A673 (cell line): Measurements from ENCODE around the gene ROR2. TPM values are rescaled to one million over a fixed set of nuclear protein-coding genes. Genes with fewer than 3 reads are reported as not detected.
A peak's percentile ranks its signal among the peaks of the same experiment; 100 is the strongest.

Experiments used
- BruUV-seq: library from RNA; stranded (reverse); fragments of 400-500 nt; replicated peaks from 2 replicates; lab custom pipeline; 2021; lab: Mats Ljungman, UMichigan
- CTCF ChIA-PET: fragments of 300-600 bp; sonication (Branson Sonifier 250); formaldehyde crosslinking; loops from one replicate; lab custom pipeline; 2022; ENCODE audit warnings: antibody characterized with exemption; lab: Charles Lee
- POLR2A ChIA-PET: fragments of 300-600 bp; sonication (Branson Sonifier 250); formaldehyde crosslinking; loops from one replicate; lab custom pipeline; 2022; ENCODE audit warnings: antibody characterized with exemption; ENCODE audit not compliant: low non-redundant PET; lab: Charles Lee
- DNase-seq: peaks from one replicate; pipeline ENCODE4 v3.0.0-alpha.2; 2015; ENCODE audit warnings: low spot score
- H3K27ac ChIP-seq: fragments of 200-600 bp; sonication (generic); 2 replicates; pipeline ENCODE4 v1.5.1; 2016; ENCODE audit warnings: mixed run types, low read depth, mild to moderate bottlenecking, mixed read lengths, antibody characterized with exemption, low read length; ENCODE audit not compliant: poor library complexity, severe bottlenecking
- H3K27me3 ChIP-seq: fragments of 200-600 bp; sonication (generic); replicated peaks from 2 replicates; pipeline ENCODE4 v1.6.1; 2017; ENCODE audit warnings: mixed run types, low read depth, mild to moderate bottlenecking, mixed read lengths, antibody characterized with exemption, low read length; ENCODE audit not compliant: insufficient read depth, poor library complexity
- H3K36me3 ChIP-seq: fragments of 200-600 bp; sonication (generic); 2 replicates; pipeline ENCODE4 v1.6.1; 2016; ENCODE audit warnings: mixed run types, mild to moderate bottlenecking, mixed read lengths, antibody characterized with exemption, low read length; ENCODE audit not compliant: insufficient read depth, poor library complexity, severe bottlenecking
- H3K4me1 ChIP-seq: fragments of 200-600 bp; sonication (generic); 2 replicates; pipeline ENCODE4 v1.6.1; 2017; ENCODE audit warnings: mixed run types, mild to moderate bottlenecking, mixed read lengths, antibody characterized with exemption, low read length; ENCODE audit not compliant: insufficient read depth, poor library complexity, severe bottlenecking
- H3K4me3 ChIP-seq: fragments of 200-600 bp; sonication (generic); 2 replicates; pipeline ENCODE4 v1.5.1; 2016; ENCODE audit warnings: low read depth, mixed run types, mild to moderate bottlenecking, mixed read lengths, low read length; ENCODE audit not compliant: poor library complexity, severe bottlenecking
- H3K9me3 ChIP-seq: fragments of 200-600 bp; sonication (generic); 2 replicates; pipeline ENCODE4 v1.6.1; 2016; ENCODE audit warnings: mixed run types, low read depth, mild to moderate bottlenecking, mixed read lengths, antibody characterized with exemption, low read length; ENCODE audit not compliant: poor library complexity, severe bottlenecking
- EZH2 ChIP-seq: fragments of 200-600 bp; sonication (generic); IDR thresholded peaks from 2 replicates; pipeline ENCODE4 v1.6.1; 2017; ENCODE audit warnings: borderline replicate concordance, low read depth, mild to moderate bottlenecking, mixed read lengths, antibody characterized with exemption, low read length; ENCODE audit not compliant: poor library complexity, severe bottlenecking
- intact Hi-C: fragments of 100-400 bp; cut with micrococcal nuclease; formaldehyde crosslinking; loops from one replicate; pipeline ENCODE4 v1.10.0; 2022; ENCODE audit not compliant: unreplicated experiment
- total RNA-seq: library from RNA; stranded (reverse); gene quantifications from 2 replicates; pipeline ENCODE4 v1.2.3, GENCODE V29; 2021
- TF ChIP-seq, protein P1 (sequence below): fragments of 300-800, 200-600 bp; sonication (generic); conservative IDR thresholded peaks from 2 replicates; pipeline ENCODE4 v1.5.1; 2017; ENCODE audit warnings: low read depth, mild to moderate bottlenecking, antibody characterized with exemption, low read length, moderate library complexity, mixed read lengths

The ROR2 gene
- total RNA-seq, 1 experiment from 2014 or later: 12.3 TPM

DNA sequence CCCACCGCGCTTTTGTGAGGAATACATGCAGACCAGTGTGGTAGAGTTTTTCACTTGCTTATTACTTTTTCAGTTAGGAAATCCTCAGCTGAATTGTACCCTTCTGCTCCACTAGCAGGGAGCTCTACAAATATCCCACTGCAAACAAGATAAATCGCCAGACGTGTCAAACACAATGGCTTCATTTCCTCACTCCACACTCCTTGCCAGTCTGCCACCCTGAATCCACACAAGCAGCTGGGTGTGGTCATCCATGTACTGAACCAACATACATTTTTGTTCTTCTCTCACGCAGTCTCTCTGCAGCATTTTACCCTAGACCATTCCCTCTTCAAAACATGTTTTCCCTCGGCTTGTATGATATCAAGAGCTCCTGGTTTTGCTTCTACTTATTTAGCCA lies 3.7 kb upstream of the ROR2 start:
- no peaks in the 10 kb centered on the region for H3K27me3 ChIP-seq
- ChIA-PET POLR2A (no interaction called here), CTCF (interaction anchor here (2.1 kb wide), 1 partner anchor 8 kb away, joined by 11 read pairs; no protein-coding TSS in a partner anchor)
- intact Hi-C loops: no loop called here
- no peak overlapping the region for H3K4me3 ChIP-seq
- H3K9me3 ChIP-seq: no peaks in the 10 kb centered on the region
- TF ChIP-seq EZH2: no peak
- TF ChIP-seq, protein P1, sequence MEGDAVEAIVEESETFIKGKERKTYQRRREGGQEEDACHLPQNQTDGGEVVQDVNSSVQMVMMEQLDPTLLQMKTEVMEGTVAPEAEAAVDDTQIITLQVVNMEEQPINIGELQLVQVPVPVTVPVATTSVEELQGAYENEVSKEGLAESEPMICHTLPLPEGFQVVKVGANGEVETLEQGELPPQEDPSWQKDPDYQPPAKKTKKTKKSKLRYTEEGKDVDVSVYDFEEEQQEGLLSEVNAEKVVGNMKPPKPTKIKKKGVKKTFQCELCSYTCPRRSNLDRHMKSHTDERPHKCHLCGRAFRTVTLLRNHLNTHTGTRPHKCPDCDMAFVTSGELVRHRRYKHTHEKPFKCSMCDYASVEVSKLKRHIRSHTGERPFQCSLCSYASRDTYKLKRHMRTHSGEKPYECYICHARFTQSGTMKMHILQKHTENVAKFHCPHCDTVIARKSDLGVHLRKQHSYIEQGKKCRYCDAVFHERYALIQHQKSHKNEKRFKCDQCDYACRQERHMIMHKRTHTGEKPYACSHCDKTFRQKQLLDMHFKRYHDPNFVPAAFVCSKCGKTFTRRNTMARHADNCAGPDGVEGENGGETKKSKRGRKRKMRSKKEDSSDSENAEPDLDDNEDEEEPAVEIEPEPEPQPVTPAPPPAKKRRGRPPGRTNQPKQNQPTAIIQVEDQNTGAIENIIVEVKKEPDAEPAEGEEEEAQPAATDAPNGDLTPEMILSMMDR: no peak
- BruUV-seq: no TSS peak
- no peaks in the 10 kb centered on the region for H3K36me3 ChIP-seq
- no peak for DNase-seq
- no peak overlapping the region for H3K27ac ChIP-seq
- no peaks in the 10 kb centered on the region for H3K4me1 ChIP-seq

GRCh38 chr9:91951944-91952520 lies 2.0 kb upstream of the ROR2 start:
- H3K27me3 ChIP-seq: no peaks in the 10 kb centered on the region
- POLR2A ChIA-PET: no interaction called here
- peaks cover 15% of the 10 kb centered on the region for H3K4me1 ChIP-seq
- H3K36me3 ChIP-seq: no peaks in the 10 kb centered on the region
- no peak overlapping the region for H3K4me3 ChIP-seq
- no peak for DNase-seq
- CTCF ChIA-PET: no interaction called here
- H3K27ac ChIP-seq: no peak overlapping the region
- H3K9me3 ChIP-seq: no peaks in the 10 kb centered on the region
- no peak for TF ChIP-seq EZH2
- TF ChIP-seq, protein P1: no peak
- BruUV-seq: no TSS peak
- intact Hi-C loops: no loop called here

GRCh38 chr9:91949392-91949945 lies 559 bp downstream of the ROR2 start:
- Histone ChIP-seq H3K4me1 (peaks cover 38% of the 10 kb centered on the region), H3K9me3 (no peaks in the 10 kb centered on the region), H3K4me3 (peak overlapping the region; percentile 65), H3K27me3 (no peaks in the 10 kb centered on the region), H3K27ac (peak overlapping the region; percentile 57), H3K36me3 (no peaks in the 10 kb centered on the region)
- POLR2A ChIA-PET: no interaction called here
- intact Hi-C loops: loop anchor here (2.0 to 5.0 kb wide), 2 partner anchors 102 to 153 kb away; no protein-coding TSS in a partner anchor
- peak; percentile 50 for DNase-seq
- CTCF ChIA-PET: interaction anchor here (0.7 to 1.7 kb wide), 7 partner anchors 11 to 635 kb away, joined by 3 to 14 read pairs (median 3); no protein-coding TSS in a partner anchor
- TF ChIP-seq, protein P1: no peak
- peak; percentile 57 for TF ChIP-seq EZH2
- BruUV-seq: no TSS peak
